RWPE2 (cell line): ENCODE results near the gene SPTLC2.

Experiments
- ATAC-seq: fragments of 200-7000 bp; cut with Tn5 transposase; 3 replicates; pipeline ENCODE4 v1.9.1; 2021; ENCODE audit warnings: low read depth
- DNase-seq: peaks from one replicate; pipeline ENCODE4 v3.0.0-alpha.2; 2020; ENCODE audit warnings: low spot score
- H3K27ac ChIP-seq: fragments of 450-650 bp; 2 replicates; pipeline ENCODE4 v1.5.1; 2017; ENCODE audit warnings: mild to moderate bottlenecking; ENCODE audit not compliant: poor library complexity, severe bottlenecking
- H3K27me3 ChIP-seq: fragments of 250-450 bp; sonication (Bioruptor Pico); 2 replicates; pipeline ENCODE4 v1.5.1; 2021; ENCODE audit warnings: mild to moderate bottlenecking, moderate library complexity; ENCODE audit not compliant: insufficient read depth, poor library complexity, severe bottlenecking
- H3K36me3 ChIP-seq: fragments of 250-450 bp; sonication (Bioruptor Pico); 2 replicates; pipeline ENCODE4 v1.5.1; 2020; ENCODE audit warnings: low read depth, mild to moderate bottlenecking, moderate library complexity
- H3K4me1 ChIP-seq: fragments of 250-450 bp; sonication (Bioruptor Pico); 2 replicates; pipeline ENCODE4 v1.5.1; 2021; ENCODE audit warnings: mild to moderate bottlenecking, moderate library complexity; ENCODE audit not compliant: insufficient read depth, poor library complexity, severe bottlenecking
- H3K4me3 ChIP-seq: fragments of 250-450 bp; sonication (Bioruptor Pico); 2 replicates; pipeline ENCODE4 v1.5.1; 2021; ENCODE audit warnings: mild to moderate bottlenecking, moderate library complexity; ENCODE audit not compliant: severe bottlenecking
- H3K9me3 ChIP-seq: fragments of 250-450 bp; sonication (Bioruptor Pico); 2 replicates; pipeline ENCODE4 v1.5.1; 2021; ENCODE audit warnings: mild to moderate bottlenecking, moderate library complexity; ENCODE audit not compliant: severe bottlenecking
- TF ChIP-seq, protein P1 (sequence below): fragments of 450-650 bp; IDR thresholded peaks from one replicate; pipeline ENCODE4 v1.5.1; 2017; ENCODE audit warnings: mild to moderate bottlenecking, moderate library complexity; ENCODE audit not compliant: poor library complexity, severe bottlenecking

The SPTLC2 gene

DNA sequence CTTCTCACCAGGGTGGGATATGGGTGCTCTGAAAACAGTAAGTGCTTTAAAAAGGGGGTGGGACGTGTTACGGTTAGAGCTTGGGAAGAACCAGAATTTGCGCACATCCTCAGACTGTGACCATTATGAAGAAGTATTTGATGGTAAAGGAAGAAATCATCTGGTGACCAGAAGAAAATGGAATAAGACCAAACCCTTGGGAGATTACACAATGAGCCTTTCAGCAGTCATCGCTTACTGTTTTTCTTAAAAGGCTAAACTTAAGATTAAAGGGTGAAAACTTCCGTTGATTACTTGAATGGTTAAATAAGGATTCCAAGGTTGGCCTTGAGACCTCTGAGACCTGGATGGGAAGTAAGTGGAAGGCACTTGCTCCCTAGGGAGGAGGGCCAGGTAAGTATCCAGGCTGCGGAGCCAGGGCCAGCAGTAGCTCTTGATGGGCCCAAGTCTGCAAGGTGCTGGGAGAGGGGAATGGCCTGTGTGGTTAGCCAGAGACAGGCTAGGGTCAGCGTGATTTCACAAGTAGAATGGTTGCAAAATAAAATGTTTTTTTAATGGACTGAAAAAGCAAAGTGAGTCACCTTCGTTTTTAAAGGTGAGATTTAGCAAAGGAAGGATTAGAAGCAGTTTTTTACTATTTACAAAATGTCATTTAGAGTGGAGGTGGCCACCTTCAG, 104.8 kb downstream of the SPTLC2 start:
- Histone ChIP-seq H3K9me3 (no peaks in the 10 kb centered on the region), H3K36me3 (peaks cover 51% of the 10 kb centered on the region), H3K4me1 (peaks cover 11% of the 10 kb centered on the region), H3K27me3 (no peaks in the 10 kb centered on the region), H3K27ac (no peak overlapping the region), H3K4me3 (no peak overlapping the region)
- no peak for DNase-seq
- TF ChIP-seq, protein P1, sequence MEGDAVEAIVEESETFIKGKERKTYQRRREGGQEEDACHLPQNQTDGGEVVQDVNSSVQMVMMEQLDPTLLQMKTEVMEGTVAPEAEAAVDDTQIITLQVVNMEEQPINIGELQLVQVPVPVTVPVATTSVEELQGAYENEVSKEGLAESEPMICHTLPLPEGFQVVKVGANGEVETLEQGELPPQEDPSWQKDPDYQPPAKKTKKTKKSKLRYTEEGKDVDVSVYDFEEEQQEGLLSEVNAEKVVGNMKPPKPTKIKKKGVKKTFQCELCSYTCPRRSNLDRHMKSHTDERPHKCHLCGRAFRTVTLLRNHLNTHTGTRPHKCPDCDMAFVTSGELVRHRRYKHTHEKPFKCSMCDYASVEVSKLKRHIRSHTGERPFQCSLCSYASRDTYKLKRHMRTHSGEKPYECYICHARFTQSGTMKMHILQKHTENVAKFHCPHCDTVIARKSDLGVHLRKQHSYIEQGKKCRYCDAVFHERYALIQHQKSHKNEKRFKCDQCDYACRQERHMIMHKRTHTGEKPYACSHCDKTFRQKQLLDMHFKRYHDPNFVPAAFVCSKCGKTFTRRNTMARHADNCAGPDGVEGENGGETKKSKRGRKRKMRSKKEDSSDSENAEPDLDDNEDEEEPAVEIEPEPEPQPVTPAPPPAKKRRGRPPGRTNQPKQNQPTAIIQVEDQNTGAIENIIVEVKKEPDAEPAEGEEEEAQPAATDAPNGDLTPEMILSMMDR: no peak
- ATAC-seq: no peak

DNA sequence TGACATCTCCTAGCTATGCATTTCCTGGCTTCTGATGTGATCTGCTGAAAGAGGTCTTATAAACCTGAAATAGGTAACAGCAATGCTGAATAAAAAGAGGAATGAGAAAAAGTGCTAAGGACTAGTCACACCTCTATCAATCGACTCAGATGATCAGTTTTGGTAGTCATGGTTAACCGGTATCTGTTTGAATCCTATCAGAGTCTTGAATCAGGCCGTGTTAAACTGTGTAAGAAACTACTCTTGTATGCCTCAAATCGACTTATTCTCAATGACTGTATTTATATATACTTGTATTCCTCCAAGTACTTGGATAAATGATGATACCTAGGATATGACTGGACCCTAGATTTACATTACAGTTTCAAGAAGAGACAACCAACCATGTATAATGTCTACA, 107.1 kb downstream of the SPTLC2 start:
- H3K4me3 ChIP-seq: no peak overlapping the region
- H3K4me1 ChIP-seq: peaks cover 11% of the 10 kb centered on the region
- DNase-seq: no peak
- ATAC-seq: no peak
- H3K27me3 ChIP-seq: no peaks in the 10 kb centered on the region
- peaks cover 41% of the 10 kb centered on the region for H3K36me3 ChIP-seq
- H3K27ac ChIP-seq: peak overlapping the region; percentile 28
- TF ChIP-seq, protein P1: no peak
- no peaks in the 10 kb centered on the region for H3K9me3 ChIP-seq

DNA sequence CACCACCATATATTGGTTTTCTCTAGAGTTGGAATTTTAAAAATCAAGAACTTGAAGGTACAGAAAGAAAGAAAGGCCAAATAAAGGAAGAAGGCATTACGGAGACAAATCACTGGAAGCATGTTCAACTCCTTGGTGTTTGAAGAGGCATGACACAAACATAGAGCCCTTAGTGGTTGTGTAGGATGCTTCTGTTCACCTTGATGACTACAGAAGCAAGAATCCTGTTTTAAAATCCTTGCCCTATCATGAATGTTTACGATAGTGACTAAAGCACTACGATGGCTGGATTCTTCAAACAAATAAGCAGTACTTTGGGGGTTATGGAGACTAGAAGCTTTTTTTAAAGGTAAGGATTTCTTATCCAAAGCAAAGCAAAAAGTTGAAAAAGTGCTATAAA, 107.6 kb downstream of the SPTLC2 start:
- Histone ChIP-seq H3K27ac (peak overlapping the region; percentile 28), H3K4me1 (peaks cover 11% of the 10 kb centered on the region), H3K4me3 (no peak overlapping the region), H3K9me3 (no peaks in the 10 kb centered on the region), H3K36me3 (peaks cover 37% of the 10 kb centered on the region), H3K27me3 (no peaks in the 10 kb centered on the region)
- peak; percentile 76 for ATAC-seq
- TF ChIP-seq, protein P1: no peak
- DNase-seq: no peak

DNA sequence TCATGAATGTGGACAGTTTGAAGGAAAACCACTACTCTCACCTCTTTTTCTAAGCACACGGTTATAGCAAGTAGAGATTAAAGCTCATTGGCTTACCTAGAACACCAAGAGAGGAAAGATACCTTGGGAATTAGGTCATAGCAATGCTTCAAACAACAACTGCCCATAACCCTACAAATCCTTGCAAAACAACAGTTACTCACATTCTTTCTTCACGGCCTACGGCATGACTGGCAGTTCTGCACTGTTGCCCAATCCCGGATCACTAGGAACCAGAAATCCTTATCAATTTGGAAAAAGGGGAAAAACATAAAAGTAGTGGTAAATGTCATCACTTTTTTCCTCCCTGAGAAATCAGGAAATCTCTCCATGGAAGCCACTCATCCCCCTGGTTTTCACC, 108.2 kb downstream of the SPTLC2 start:
- TF ChIP-seq, protein P1: no peak
- Histone ChIP-seq H3K4me3 (no peak overlapping the region), H3K4me1 (peaks cover 11% of the 10 kb centered on the region), H3K27ac (peak overlapping the region; percentile 28), H3K36me3 (peaks cover 37% of the 10 kb centered on the region), H3K27me3 (no peaks in the 10 kb centered on the region), H3K9me3 (no peaks in the 10 kb centered on the region)
- peak; percentile 94 for ATAC-seq
- no peak for DNase-seq

DNA sequence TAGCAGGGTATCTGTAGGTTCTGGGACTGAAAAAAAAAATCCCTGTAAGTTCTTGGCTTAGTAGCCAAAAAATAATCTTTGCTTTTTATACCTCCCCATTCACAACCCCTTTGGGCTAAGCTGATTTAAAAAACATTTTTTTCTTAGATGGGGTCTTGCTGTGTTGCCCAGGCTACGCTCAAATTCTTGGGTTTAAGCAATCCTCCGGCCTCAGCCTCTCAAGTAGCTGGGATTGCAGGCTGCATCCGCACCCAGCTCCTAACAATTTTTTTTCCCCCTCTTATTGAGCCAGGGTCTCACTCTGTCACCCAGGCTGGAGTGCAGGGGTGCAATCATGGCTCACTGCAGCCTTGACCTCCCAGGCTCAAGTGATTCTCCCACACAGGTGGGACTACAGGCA, 108.7 kb downstream of the SPTLC2 start:
- Histone ChIP-seq H3K27ac (peak overlapping the region; percentile 28), H3K27me3 (no peaks in the 10 kb centered on the region), H3K4me3 (no peak overlapping the region), H3K9me3 (no peaks in the 10 kb centered on the region), H3K36me3 (peaks cover 40% of the 10 kb centered on the region), H3K4me1 (peaks cover 11% of the 10 kb centered on the region)
- no peak for ATAC-seq
- no peak for DNase-seq
- TF ChIP-seq, protein P1: no peak
